ENCODE data around the gene THBS2.
"Not testable (repeated sequence)": the region's sequence is repeated elsewhere in the genome, so short reads cannot be mapped to it uniquely, and the experiment has no call there.

THBS2 gene

GRCh38 chr6:169271158-169271876 is 17.7 kb upstream of the THBS2 start:
- DNase-seq: no peak

- not testable (repeated sequence) for DNase-seq
These were observed 16.4 kb upstream of the THBS2 start for GRCh38 chr6:169270077-169270380.

GRCh38 chr6:169269180-169270076 is 15.8 kb upstream of the THBS2 start:
- no peak for DNase-seq

- DNase-seq: no peak
These were observed 14.6 kb upstream of the THBS2 start for GRCh38 chr6:169268276-169268675.

GRCh38 chr6:169266746-169267591 is 13.3 kb upstream of the THBS2 start:
- no peak for DNase-seq

GRCh38 chr6:169266261-169266660 is 12.6 kb upstream of the THBS2 start:
- DNase-seq: no peak

- DNase-seq: no peak
These were observed 12.0 kb upstream of the THBS2 start for GRCh38 chr6:169265486-169266131.

- no peak for DNase-seq
These were observed 10.4 kb upstream of the THBS2 start for GRCh38 chr6:169263836-169264608.

GRCh38 chr6:169263374-169263773 is 9.7 kb upstream of the THBS2 start:
- DNase-seq: no peak

GRCh38 chr6:169262602-169263001 is 9.0 kb upstream of the THBS2 start:
- DNase-seq: not testable (repeated sequence)

GRCh38 chr6:169256518-169256917 is 2.9 kb upstream of the THBS2 start:
- no peak for DNase-seq

GRCh38 chr6:169256061-169256460 is 2.4 kb upstream of the THBS2 start:
- DNase-seq: no peak

GRCh38 chr6:169255643-169256042 is 2.0 kb upstream of the THBS2 start:
- DNase-seq: no peak

- no peak for DNase-seq
These were observed 1.0 kb upstream of the THBS2 start for GRCh38 chr6:169254456-169255316.

- no peak for DNase-seq
These were observed 999 bp downstream of the THBS2 start for GRCh38 chr6:169252505-169253189.

- no peak for DNase-seq
These were observed 1.7 kb downstream of the THBS2 start for GRCh38 chr6:169251822-169252504.

- no peak for DNase-seq
These were observed 2.3 kb downstream of the THBS2 start for GRCh38 chr6:169251371-169251802.

GRCh38 chr6:169250660-169251059 is 3.0 kb downstream of the THBS2 start:
- DNase-seq: no peak

GRCh38 chr6:169249057-169249456 is 4.6 kb downstream of the THBS2 start:
- DNase-seq: no peak

- DNase-seq: no peak
These were observed 5.1 kb downstream of the THBS2 start for GRCh38 chr6:169248521-169248971.
